HCT116 (cell line): ENCODE data around the gene ZRANB1. TPM values are rescaled to one million over a fixed set of nuclear protein-coding genes. Genes with fewer than 3 reads are reported as not detected.

Source experiments
- ATAC-seq: fragments of 200-7000 bp; cut with Tn5 transposase; 2 replicates; pipeline ENCODE4 v1.9.1; 2020; ENCODE audit warnings: mild to moderate bottlenecking, moderate library complexity
- BruUV-seq: library from RNA; stranded (reverse); fragments of 400-500 nt; replicated peaks from 2 replicates; lab custom pipeline; 2021; lab: Mats Ljungman, UMichigan
- CTCF ChIA-PET: fragments of 300-600 bp; sonication (Branson Sonifier 250); formaldehyde crosslinking; loops from one replicate; lab custom pipeline; 2021; ENCODE audit warnings: antibody characterized with exemption; lab: Charles Lee
- POLR2A ChIA-PET: fragments of 300-600, 350-600 bp; sonication (Branson Sonifier 250); formaldehyde crosslinking; loops from one replicate; lab custom pipeline; 2021; ENCODE audit warnings: antibody characterized with exemption; lab: Charles Lee
- RAD21 ChIA-PET, 2 experiments: fragments of 300-600 bp; sonication (Branson Sonifier 250); formaldehyde crosslinking; loops; one replicate each; lab custom pipeline; 2023; ENCODE audit warnings: low total read pairs in 2 of 2; ENCODE audit not compliant: uncharacterized antibody in 2 of 2, unreplicated experiment in 2 of 2, low non-redundant PET in 1 of 2; lab: Charles Lee
- DNase-seq: peaks from one replicate; pipeline ENCODE4 v3.0.0-alpha.2; 2010; ENCODE audit warnings: low read depth, low spot score
- H2AFZ ChIP-seq: fragments of 200-600 bp; shearing (Covaris generic), sonication (generic); 2 replicates; pipeline ENCODE4 v1.6.1; 2017; ENCODE audit warnings: low read depth, mixed run types, mixed read lengths, antibody characterized with exemption, low read length; ENCODE audit not compliant: poor library complexity, severe bottlenecking
- H3K27ac ChIP-seq: 2 replicates; pipeline ENCODE4 v1.5.1; 2012; ENCODE audit warnings: low read depth, low read length
- H3K27me3 ChIP-seq: fragments of 200-600 bp; sonication (generic); 2 replicates; pipeline ENCODE4 v1.6.1; 2016; ENCODE audit warnings: mixed run types, low read length, mixed read lengths; ENCODE audit not compliant: insufficient read depth
- H3K36me3 ChIP-seq, 2 experiments: fragments of 200-500 bp in 1 of 2; fragments of 200-600 bp in 1 of 2; sonication (Bioruptor generic) in 1 of 2; sonication (generic) in 1 of 2; 2 replicates each; pipeline versions ENCODE4 v1.5.1 to v1.6.1; 2014 to 2016; ENCODE audit warnings: low read length in 2 of 2, inconsistent platforms in 1 of 2, mixed read lengths in 1 of 2, mixed run types in 1 of 2; ENCODE audit not compliant: insufficient read depth in 2 of 2, control insufficient read depth in 1 of 2
- H3K4me1 ChIP-seq, 2 experiments: fragments of 200-600 bp in 1 of 2; sonication (generic) in 1 of 2; 2 replicates each; pipeline versions ENCODE4 v1.5.1 to v1.6.1; 2012 to 2017; ENCODE audit warnings: low read length in 2 of 2, inconsistent platforms in 1 of 2, mild to moderate bottlenecking in 1 of 2, mixed read lengths in 1 of 2, mixed run types in 1 of 2, moderate library complexity in 1 of 2; ENCODE audit not compliant: insufficient read depth in 2 of 2, control insufficient read depth in 1 of 2
- H3K4me2 ChIP-seq: fragments of 200-600 bp; sonication (generic); 2 replicates; pipeline ENCODE4 v1.6.1; 2017; ENCODE audit warnings: mixed run types, low read length, mixed read lengths
- H3K4me3 ChIP-seq, 2 experiments: fragments of 200-600 bp in 1 of 2; sonication (generic) in 1 of 2; replicated peaks in 1 of 2; 2 replicates each; pipeline ENCODE4 v1.5.1; 2011 to 2016; ENCODE audit warnings: low read length in 2 of 2, control low read depth in 1 of 2, low read depth in 1 of 2, mild to moderate bottlenecking in 1 of 2, mixed read lengths in 1 of 2, mixed run types in 1 of 2
- H3K79me2 ChIP-seq: fragments of 200-600 bp; sonication (generic); 2 replicates; pipeline ENCODE4 v1.6.1; 2017; ENCODE audit warnings: mild to moderate bottlenecking, mixed run types, low read length, moderate library complexity, mixed read lengths; ENCODE audit not compliant: insufficient read depth
- H3K9ac ChIP-seq: fragments of 200-600 bp; sonication (generic); 2 replicates; pipeline ENCODE4 v1.6.1; 2016; ENCODE audit warnings: low read length, mixed read lengths
- H3K9me2 ChIP-seq: fragments of 200-600 bp; sonication (generic), shearing (Covaris generic); 2 replicates; pipeline ENCODE4 v1.6.1; 2017; ENCODE audit warnings: mixed run types, mild to moderate bottlenecking, moderate library complexity; ENCODE audit not compliant: insufficient read depth
- H3K9me3 ChIP-seq, 2 experiments: fragments of 200-500 bp in 1 of 2; fragments of 200-600 bp in 1 of 2; sonication (Bioruptor generic) in 1 of 2; sonication (generic) in 1 of 2; 2 replicates each; pipeline ENCODE4 v1.6.1; 2014 to 2017; ENCODE audit warnings: low read length in 2 of 2, mixed read lengths in 2 of 2, inconsistent platforms in 1 of 2, low read depth in 1 of 2, mild to moderate bottlenecking in 1 of 2, mixed run types in 1 of 2, moderate library complexity in 1 of 2; ENCODE audit not compliant: control insufficient read depth in 1 of 2, insufficient read depth in 1 of 2
- H4K20me1 ChIP-seq: fragments of 200-600 bp; sonication (generic), shearing (Covaris generic); 2 replicates; pipeline ENCODE4 v1.6.1; 2017; ENCODE audit warnings: mixed run types, mild to moderate bottlenecking, moderate library complexity; ENCODE audit not compliant: insufficient read depth
- ATF3 ChIP-seq: IDR thresholded peaks from 2 replicates; pipeline ENCODE4 v1.6.1; 2012
- CTCF ChIP-seq, 3 experiments: fragments of 200-600 bp in 1 of 3; sonication (generic) in 1 of 3; IDR thresholded peaks in 2 of 3; conservative IDR thresholded peaks in 1 of 3; 2 replicates each; pipeline ENCODE4 v1.5.1; 2012 to 2017; ENCODE audit warnings: low read depth in 2 of 3, low read length in 2 of 3, antibody characterized with exemption in 1 of 3, borderline replicate concordance in 1 of 3, control low read depth in 1 of 3, mild to moderate bottlenecking in 1 of 3, mixed read lengths in 1 of 3, mixed run types in 1 of 3, moderate library complexity in 1 of 3; ENCODE audit not compliant: insufficient read depth in 1 of 3
- EGR1 ChIP-seq: IDR thresholded peaks from 2 replicates; pipeline ENCODE4 v1.6.1; 2012; ENCODE audit warnings: low read depth
- ELF1 ChIP-seq: IDR thresholded peaks from 2 replicates; pipeline ENCODE4 v1.6.1; 2012; ENCODE audit warnings: low read depth, borderline replicate concordance
- EZH2 ChIP-seq: fragments of 200-600 bp; sonication (generic); IDR thresholded peaks from 2 replicates; pipeline ENCODE4 v1.6.1; 2017; ENCODE audit warnings: antibody characterized with exemption, mixed run types
- FOSL1 ChIP-seq: IDR thresholded peaks from 2 replicates; pipeline ENCODE4 v1.6.1; 2012; ENCODE audit warnings: low read depth
- MAX ChIP-seq: IDR thresholded peaks from 2 replicates; pipeline ENCODE4 v1.6.1; 2012
- POLR2A ChIP-seq: IDR thresholded peaks from 2 replicates; pipeline ENCODE4 v1.7.0; 2011; ENCODE audit warnings: borderline replicate concordance; ENCODE audit not compliant: insufficient read depth, insufficient read length; ENCODE audit errors: extremely low read depth
- POLR2AphosphoS5 ChIP-seq: IDR thresholded peaks from 2 replicates; pipeline ENCODE4 v1.6.1; 2011; ENCODE audit warnings: mild to moderate bottlenecking, low read depth, low read length, moderate library complexity
- RAD21 ChIP-seq: IDR thresholded peaks from 2 replicates; pipeline ENCODE4 v1.6.1; 2012; ENCODE audit warnings: low read depth, mild to moderate bottlenecking
- SP1 ChIP-seq: IDR thresholded peaks from 2 replicates; pipeline ENCODE4 v1.6.1; 2012; ENCODE audit warnings: low read depth
- SRF ChIP-seq: IDR thresholded peaks from 2 replicates; pipeline ENCODE4 v1.6.1; 2012; ENCODE audit warnings: low read depth
- YY1 ChIP-seq: IDR thresholded peaks from 2 replicates; pipeline ENCODE4 v1.6.1; 2011; ENCODE audit warnings: low read length, low read depth, moderate library complexity, mild to moderate bottlenecking; ENCODE audit not compliant: insufficient replicate concordance; ENCODE audit errors: extremely low read depth
- ZBTB33 ChIP-seq: IDR thresholded peaks from 2 replicates; pipeline ENCODE4 v1.6.1; 2011; ENCODE audit warnings: mild to moderate bottlenecking, low read length, moderate library complexity; ENCODE audit not compliant: insufficient replicate concordance; ENCODE audit errors: extremely low read depth
- intact Hi-C: fragments of 100-400 bp; cut with micrococcal nuclease; formaldehyde crosslinking; loops from 2 replicates; pipeline ENCODE4 v1.10.0; 2022
- total RNA-seq: library from RNA; stranded (reverse); gene quantifications from one replicate; pipeline ENCODE4 v1.2.1, GENCODE V29; 2021; ENCODE audit not compliant: unreplicated experiment

ZRANB1 gene
- total RNA-seq, 1 experiment from 2014 or later: 23.9 TPM

- POLR2A ChIA-PET: no interaction called here
- DNase-seq: no peak
- TF ChIP-seq RAD21: no peak
- TF ChIP-seq, all 23 proteins: peak for 0
Measured at GRCh38 chr10:124909563-124909962, 32.4 kb upstream of the ZRANB1 start.

GRCh38 chr10:124911124-124912067, 30.5 kb upstream of the ZRANB1 start:
- no peak overlapping the region for H3K27ac ChIP-seq
- no peak for TF ChIP-seq MAX
- no peak for TF ChIP-seq YY1
- TF ChIP-seq EZH2: no peak
- TF ChIP-seq SP1: no peak
- TF ChIP-seq ELF1: no peak
- TF ChIP-seq ATF3: no peak
- TF ChIP-seq POLR2AphosphoS5: no peak
- TF ChIP-seq CTCF (IDR thresholded peaks at IDR 0.05 in 2 of 3, conservative IDR thresholded peaks at IDR 0.05 in 1 of 3; ENCODE audit: borderline replicate concordance in 1 of 3, insufficient read depth in 1 of 3, low read depth in 2 of 3, low read length in 2 of 3): no peak
- TF ChIP-seq FOSL1: no peak
- TF ChIP-seq RAD21: no peak
- no peak for TF ChIP-seq ZBTB33
- TF ChIP-seq EGR1: no peak
- no peak for TF ChIP-seq POLR2A
- no peak for TF ChIP-seq SRF
- ATAC-seq: no peak
- no peak overlapping the region for H3K9ac ChIP-seq
- H3K9me3 ChIP-seq: no peaks in the 10 kb centered on the region
- H2AFZ ChIP-seq: no peak overlapping the region
- intact Hi-C loops: no loop called here
- BruUV-seq: no TSS peak
- CTCF ChIA-PET: no interaction called here
- H3K4me2 ChIP-seq: no peak overlapping the region
- no peak for DNase-seq
- no peaks in the 10 kb centered on the region for H4K20me1 ChIP-seq
- H3K79me2 ChIP-seq: peaks cover 8% of the 10 kb centered on the region
- POLR2A ChIA-PET: no interaction called here
- no peak overlapping the region for H3K4me3 ChIP-seq
- H3K36me3 ChIP-seq: no peaks in the 10 kb centered on the region
- RAD21 ChIA-PET: no interaction called here
- peaks cover 2 to 8% of the 10 kb centered on the region in 2 experiments; a peak in 3 of 4 replicates for H3K4me1 ChIP-seq
- H3K27me3 ChIP-seq: peaks cover 16% of the 10 kb centered on the region; the same call in 1 of the 2 replicates
- H3K9me2 ChIP-seq: no peaks in the 10 kb centered on the region

More at GRCh38 chr10:124909563-124909962, 32.4 kb upstream of the ZRANB1 start:
- Histone ChIP-seq H2AFZ (no peak overlapping the region), H3K4me1 (no peaks in the 10 kb centered on the region), H3K9me2 (no peaks in the 10 kb centered on the region), H3K9me3 (no peaks in the 10 kb centered on the region), H3K27me3 (peaks cover 16% of the 10 kb centered on the region; the same call in 1 of the 2 replicates), H4K20me1 (no peaks in the 10 kb centered on the region), H3K4me2 (no peak overlapping the region), H3K9ac (no peak overlapping the region), H3K27ac (no peak overlapping the region), H3K36me3 (no peaks in the 10 kb centered on the region), H3K79me2 (no peaks in the 10 kb centered on the region), H3K4me3 (no peak overlapping the region)
- CTCF ChIA-PET: no interaction called here
- ATAC-seq: no peak
- RAD21 ChIA-PET: no interaction called here
- intact Hi-C loops: no loop called here
- no TSS peak for BruUV-seq
